ENCODE results near the gene R3HCC1L.

GRCh38 chr10:98186681-98187080 is 52.2 kb downstream of the R3HCC1L start:
- TF ChIP-seq CTCF (IDR thresholded peaks at IDR 0.05; ENCODE audit: poor library complexity) (no peak), EZH2phosphoT487 (IDR thresholded peaks at IDR 0.05; ENCODE audit: low read depth, severe bottlenecking, unreplicated experiment) (no peak)
